Stimulated activated CD4-positive, alpha-beta T cell treated with anti-CD3 and anti-CD28 coated beads, Interleukin-15, amount 100 ng/mL, for 24 hours (primary cell): ENCODE data around the gene MAST4.
A peak's percentile ranks its signal among the peaks of the same experiment; 100 is the strongest.
"Not testable (repeated sequence)": the region's sequence is repeated elsewhere in the genome, so short reads cannot be mapped to it uniquely, and the experiment has no call there.

ENCODE experiments used
- DNase-seq: peaks from one replicate; pipeline ENCODE4 v3.0.0-alpha.2; 2020

Gene MAST4

DNA sequence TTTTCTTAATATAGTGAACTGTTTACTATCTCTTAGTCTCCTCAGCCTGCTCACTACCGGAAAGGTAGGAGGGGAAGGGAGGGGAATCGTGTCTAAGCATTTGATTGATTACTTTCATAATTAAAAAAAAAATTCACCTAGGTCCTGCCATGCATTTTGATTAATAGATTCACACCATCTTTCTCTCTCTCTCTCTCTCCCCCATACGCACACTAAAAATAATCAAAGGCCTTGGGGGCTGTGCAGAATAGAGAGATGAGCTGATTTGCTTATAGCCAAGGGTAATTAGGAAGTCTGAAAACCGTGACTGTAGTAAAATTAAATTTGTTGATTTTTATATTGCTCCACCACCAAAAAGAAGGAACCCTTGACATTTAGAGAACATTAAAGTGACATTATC, 550.8 kb downstream of the MAST4 start:
- no peak for DNase-seq

- DNase-seq: no peak
Measured at GRCh38 chr5:67147760-67148159, 551.6 kb downstream of the MAST4 start.

DNA sequence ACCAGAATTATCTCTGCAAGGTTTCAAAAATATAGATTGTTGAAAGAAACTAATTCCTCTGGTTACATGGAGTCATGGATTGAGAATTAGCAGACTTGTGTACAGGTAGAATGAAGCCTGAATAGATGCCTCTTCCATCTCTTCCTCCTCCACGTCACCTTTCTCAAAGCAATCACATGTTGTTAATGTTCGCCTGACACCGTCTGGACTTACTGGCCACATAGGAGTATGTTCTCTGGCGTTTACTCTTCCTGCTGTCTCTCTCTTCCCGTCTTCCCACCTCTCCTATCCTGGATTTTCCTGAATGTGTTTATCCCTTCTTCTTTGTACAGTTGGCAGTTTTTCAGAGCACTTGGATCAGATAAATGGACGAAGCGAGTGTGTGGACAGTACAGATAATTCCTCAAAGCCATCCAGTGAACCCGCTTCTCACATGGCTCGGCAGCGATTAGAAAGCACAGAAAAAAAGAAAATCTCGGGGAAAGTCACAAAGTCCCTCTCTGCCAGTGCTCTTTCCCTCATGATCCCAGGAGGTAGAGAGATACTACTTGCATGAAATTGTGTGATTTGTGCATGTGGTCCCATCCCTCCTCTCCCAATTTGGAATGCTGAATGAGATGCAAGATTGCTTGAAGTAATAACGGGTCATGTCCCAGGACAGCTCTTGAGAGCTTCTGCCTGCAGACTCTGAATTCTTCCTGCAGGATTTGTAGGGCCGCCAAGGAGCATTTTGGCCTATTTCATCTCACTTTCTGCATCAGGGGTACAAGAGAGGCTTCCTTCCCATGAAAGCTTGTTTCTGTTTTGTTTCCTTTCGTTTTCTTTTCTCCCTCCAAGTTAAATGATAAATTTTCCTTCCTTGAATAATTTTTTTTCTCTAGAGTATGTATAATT, 553.1 kb downstream of the MAST4 start:
- no peak for DNase-seq

DNA sequence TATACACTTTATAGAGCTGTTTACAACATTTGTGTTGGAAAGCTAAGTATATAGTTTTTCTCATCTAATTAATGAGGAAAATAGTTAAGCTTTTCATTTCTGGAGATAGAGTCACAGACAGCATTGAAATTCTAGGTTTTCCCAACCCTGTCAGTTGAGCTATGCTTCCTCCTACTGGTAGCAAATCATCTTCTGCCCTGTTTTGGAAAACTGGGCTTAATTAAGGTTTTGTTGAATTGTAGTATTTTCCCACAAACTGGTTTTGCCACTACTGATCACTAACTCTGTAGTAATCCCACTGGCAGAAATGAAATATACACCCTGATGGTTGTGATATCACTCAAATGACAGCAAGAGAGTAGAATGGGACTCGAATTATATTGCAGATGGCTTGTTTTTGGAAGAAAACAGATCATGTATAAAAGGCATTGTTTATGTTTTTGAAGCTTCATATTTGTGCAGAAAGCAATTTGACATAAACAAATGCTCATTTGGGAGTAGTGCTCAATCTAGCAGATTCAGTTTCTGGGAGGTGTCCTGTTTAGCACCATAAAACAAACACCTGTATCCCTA, 553.8 kb downstream of the MAST4 start:
- DNase-seq: no peak

DNA sequence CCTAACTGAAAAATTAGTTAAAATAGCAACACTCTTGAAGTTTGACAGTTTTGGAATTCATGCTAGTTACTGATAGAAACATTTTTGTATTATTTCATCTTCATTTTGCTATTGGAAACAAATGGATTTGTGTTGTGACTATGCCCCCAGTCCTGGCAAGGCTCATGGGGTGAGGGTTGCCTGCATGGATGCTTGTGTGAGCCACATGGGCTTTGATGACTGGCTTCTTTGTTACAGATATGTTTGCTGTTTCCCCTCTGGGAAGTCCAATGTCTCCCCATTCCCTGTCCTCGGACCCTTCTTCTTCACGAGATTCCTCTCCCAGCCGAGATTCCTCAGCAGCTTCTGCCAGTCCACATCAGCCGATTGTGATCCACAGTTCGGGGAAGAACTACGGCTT, 556.2 kb downstream of the MAST4 start:
- no peak for DNase-seq

- DNase-seq: no peak
Measured at GRCh38 chr5:67153292-67153691, 557.1 kb downstream of the MAST4 start.

GRCh38 chr5:67154556-67155206, 558.5 kb downstream of the MAST4 start:
- DNase-seq: no peak

- peak; percentile 63 for DNase-seq
Measured at GRCh38 chr5:67156976-67157583, 560.9 kb downstream of the MAST4 start.

DNA sequence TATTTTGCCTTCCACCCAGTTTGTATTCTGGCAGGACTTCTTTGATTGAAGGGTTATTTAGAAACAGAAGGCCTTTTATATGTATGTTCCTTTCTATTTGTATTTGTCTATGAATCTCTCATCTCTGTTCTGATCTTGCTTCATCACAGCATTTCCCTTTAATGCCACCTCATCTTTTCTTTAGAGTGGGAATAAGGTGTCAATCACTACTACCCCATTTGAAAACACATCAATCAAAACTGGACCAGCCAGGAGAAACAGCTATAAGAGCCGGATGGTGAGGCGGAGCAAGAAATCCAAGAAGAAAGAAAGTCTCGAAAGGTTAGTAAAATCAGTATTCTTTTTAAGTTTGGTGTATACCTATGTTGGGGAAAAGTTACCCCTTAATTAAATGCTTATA, 564.1 kb downstream of the MAST4 start:
- DNase-seq: no peak

- peak; percentile 36 for DNase-seq
Measured at GRCh38 chr5:67160985-67161384, 564.8 kb downstream of the MAST4 start.

DNA sequence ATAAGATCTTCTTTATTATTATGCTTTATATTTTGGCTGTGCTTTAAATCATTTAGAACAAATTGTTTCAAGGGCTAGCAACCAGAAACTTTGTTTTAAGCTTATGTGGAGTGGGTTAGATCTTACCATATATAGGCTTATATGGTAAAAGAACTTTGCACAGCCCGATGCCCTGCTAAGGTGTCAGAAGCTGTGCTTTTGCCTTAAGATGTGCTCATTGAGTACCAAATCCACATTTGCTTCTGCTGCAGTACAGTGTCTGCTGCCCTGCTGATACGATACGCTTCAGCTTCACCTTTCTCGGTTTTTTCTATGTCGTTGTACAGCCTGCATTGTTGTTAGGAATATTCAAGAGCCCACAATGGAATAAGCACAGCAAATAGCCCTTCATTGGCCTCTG, 565.6 kb downstream of the MAST4 start:
- no peak for DNase-seq

- DNase-seq: no peak
Measured at GRCh38 chr5:67163231-67163756, 567.1 kb downstream of the MAST4 start.

DNA sequence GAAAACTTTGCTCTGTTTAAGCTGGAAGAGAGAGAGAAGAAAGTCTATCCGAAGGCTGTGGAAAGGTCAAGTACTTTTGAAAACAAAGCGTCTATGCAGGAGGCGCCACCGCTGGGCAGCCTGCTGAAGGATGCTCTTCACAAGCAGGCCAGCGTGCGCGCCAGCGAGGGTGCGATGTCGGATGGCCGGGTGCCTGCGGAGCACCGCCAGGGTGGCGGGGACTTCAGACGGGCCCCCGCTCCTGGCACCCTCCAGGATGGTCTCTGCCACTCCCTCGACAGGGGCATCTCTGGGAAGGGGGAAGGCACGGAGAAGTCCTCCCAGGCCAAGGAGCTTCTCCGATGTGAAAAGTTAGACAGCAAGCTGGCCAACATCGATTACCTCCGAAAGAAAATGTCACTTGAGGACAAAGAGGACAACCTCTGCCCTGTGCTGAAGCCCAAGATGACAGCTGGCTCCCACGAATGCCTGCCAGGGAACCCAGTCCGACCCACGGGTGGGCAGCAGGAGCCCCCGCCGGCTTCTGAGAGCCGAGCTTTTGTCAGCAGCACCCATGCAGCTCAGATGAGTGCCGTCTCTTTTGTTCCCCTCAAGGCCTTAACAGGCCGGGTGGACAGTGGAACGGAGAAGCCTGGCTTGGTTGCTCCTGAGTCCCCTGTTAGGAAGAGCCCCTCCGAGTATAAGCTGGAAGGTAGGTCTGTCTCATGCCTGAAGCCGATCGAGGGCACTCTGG, 567.8 kb downstream of the MAST4 start:
- DNase-seq: no peak

- DNase-seq: no peak
Measured at GRCh38 chr5:67164856-67165525, 568.8 kb downstream of the MAST4 start.

GRCh38 chr5:67165526-67166459, 569.6 kb downstream of the MAST4 start:
- peak; percentile 86 for DNase-seq

- DNase-seq: peak; percentile 83
Measured at GRCh38 chr5:67166460-67167285, 570.5 kb downstream of the MAST4 start.

- DNase-seq: no peak
Measured at GRCh38 chr5:67168069-67168468, 571.9 kb downstream of the MAST4 start.

- no peak for DNase-seq
Measured at GRCh38 chr5:67170767-67171166, 574.6 kb downstream of the MAST4 start.

- not testable (repeated sequence) for DNase-seq
Measured at GRCh38 chr5:67173351-67173750, 577.2 kb downstream of the MAST4 start.

GRCh38 chr5:67173959-67174358, 577.8 kb downstream of the MAST4 start:
- DNase-seq: no peak
